ENCODE measurements around the gene TRPC4AP.

The TRPC4AP gene

DNA sequence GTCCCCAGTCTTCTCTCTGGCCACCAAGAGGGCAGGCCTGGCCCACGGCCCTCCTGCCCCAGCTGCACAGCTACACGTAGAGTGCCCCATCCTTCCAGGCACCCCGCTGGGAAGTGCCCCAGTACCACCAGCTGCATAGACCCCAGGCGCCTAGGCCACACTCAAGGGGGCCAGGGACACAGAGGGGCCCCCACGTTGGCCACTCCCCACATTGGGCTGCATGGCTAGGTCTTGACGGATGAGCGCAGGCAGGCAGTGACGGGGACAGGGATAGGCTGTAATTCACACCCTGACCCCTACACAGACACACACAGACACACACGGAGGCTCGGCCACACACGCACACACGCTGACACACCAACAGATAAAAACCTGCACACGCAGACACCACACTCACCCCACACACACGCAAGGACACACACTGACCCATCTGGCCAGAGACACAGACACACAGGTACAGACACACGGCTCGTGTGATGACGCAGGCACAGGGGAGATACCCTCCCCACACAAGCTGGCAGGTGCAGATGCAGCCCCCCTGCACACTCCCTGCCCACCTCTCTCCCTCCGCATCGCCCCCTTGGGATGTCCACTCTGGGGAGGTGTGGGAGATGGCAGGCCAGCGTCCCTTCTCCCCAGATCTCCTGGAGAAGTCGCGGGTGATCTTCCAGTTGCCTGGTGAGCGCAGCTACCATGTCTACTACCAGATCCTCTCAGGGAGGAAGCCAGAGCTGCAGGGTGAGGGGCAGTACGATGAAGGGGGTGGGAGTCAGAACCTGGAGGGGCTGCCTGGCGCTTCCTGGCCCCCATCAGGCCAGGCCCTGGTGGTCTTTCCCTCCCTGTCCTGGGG, 106.9 kb downstream of the TRPC4AP start:
- DNase-seq: no peak

DNA sequence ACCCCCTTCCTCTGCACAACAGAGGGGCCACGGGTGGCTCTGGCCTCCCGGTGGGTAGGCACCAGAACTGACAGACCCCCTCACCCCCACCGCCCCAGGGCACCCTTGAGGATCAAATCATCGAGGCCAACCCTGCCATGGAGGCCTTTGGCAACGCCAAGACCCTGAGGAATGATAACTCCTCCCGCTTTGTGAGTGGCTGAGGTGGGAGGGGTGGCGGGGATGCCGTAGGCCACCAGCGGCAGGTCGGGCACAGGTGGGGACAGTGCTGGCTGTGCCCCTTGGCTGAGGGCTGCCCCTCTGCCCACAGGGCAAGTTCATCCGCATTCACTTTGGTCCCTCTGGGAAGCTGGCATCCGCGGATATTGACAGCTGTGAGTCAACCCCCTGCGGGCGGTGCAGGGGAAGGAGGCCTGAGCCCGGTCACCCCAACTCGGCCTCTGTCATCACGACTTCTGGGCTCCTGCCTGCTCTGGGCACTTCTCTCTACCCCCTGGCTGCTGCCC, 107.8 kb downstream of the TRPC4AP start:
- no peak for DNase-seq

DNA sequence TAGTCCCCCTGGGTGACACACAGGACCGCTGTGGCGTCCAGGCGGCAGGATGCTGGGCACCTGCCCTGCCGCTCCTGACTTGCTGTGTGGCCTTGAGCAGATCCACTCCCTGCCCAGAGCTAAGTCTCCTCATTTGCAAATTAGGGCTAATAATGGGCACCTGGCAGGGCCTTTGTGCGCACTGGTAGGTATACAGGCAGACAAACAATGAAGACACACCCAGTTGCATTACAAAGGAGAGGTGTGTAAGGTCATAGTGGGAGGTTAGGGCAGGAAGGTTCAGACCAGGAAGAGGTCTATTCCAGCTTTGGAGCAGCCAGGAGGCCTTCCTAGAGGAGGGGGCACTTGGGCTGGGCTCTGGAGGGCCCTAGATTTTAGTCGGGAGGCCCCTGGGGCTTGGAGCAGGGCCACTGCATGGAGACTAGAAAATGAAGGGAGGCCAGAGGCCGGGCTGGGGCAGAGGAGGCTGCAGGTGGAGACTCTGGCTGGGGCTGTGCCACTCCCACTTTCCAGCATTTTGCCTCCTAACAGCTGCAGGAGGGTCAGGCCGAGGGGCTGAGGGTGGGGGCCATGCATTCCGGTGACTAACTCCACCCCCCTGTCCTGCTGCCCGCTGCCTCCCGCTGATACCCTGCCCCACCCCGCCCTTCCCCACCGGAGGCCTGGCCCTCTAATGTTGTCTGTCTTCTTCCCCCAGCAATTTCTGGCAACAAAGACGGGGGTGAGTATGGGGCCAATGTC, 108.4 kb downstream of the TRPC4AP start:
- no peak for DNase-seq

DNA sequence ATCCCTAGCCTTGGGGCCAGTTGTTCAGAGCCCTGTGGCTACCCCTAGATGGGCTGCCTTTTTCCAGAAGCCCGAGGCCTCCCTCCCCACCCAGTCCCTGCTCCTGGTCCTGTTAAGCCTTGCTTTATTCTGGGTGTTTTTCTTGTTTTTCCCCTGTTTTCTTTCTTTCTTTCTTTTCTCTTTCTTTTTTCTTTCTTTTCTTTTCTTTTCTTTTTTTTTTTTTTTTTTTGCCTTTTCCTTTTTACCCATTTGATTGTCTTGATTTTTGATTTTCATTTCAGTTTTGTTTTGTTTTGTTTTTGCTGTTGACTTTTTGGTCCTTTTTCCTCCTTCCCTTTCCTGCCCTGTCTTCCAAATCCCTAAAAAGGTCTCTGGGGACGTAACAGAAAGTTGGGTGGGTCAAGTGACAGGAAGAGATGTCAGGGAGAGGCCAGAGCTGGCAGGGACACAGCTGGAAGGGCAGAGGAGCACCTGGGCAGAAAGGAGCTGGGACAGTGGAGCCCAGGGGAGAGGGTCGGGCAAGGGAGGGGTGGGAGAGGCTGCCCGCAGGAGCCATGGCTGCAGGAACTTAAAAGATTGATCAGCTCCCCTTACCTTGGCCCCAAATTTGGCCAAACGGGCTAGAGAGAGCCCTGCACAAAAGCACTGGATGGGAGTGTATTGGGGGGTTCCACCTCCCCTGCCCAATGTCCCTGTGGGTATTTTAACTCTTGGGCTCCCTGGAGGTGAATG, 109.4 kb downstream of the TRPC4AP start:
- DNase-seq: no peak

DNA sequence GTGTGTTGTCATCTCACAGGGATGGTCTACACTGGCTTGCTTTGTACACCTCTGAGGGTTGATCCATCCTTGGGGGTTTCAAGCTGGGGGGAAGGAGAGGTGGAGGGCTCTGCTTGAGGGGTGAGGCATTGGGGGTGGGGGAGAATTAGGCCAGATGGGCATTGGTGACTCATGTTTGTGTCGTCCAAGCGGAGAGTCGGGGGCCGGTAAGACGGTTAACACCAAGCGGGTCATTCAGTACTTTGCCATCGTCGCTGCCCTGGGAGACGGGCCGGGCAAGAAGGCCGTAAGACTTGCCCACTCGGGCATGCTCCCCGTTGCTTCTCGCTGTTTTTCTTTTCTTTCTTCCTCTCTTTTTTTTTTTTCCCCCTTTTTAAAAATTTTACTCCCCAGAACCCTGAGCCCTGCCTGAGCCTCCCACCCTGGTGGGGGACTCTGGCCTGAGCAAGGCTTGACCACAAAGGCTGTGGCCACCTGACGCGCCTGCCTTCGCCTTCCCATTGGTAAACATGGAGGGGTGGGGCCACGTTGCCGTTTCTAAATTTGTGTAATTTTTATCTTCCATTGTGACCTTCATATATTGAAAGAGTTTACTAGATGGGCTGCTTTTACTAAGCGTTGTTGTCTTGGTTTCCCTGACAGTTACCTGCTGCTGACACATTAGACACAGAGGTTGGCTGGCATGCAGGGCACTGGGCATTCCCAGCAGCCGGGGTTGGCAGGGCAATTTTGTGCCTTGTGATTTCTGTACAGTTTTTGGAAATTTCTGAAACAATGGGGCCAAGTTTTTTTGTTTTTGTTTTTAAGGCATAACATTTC, 110.1 kb downstream of the TRPC4AP start:
- no peak for DNase-seq

- DNase-seq: no peak
These were observed 111.9 kb downstream of the TRPC4AP start for GRCh38 chr20:34980543-34981233.

GRCh38 chr20:34979366-34980153, 113.0 kb downstream of the TRPC4AP start:
- DNase-seq: no peak

DNA sequence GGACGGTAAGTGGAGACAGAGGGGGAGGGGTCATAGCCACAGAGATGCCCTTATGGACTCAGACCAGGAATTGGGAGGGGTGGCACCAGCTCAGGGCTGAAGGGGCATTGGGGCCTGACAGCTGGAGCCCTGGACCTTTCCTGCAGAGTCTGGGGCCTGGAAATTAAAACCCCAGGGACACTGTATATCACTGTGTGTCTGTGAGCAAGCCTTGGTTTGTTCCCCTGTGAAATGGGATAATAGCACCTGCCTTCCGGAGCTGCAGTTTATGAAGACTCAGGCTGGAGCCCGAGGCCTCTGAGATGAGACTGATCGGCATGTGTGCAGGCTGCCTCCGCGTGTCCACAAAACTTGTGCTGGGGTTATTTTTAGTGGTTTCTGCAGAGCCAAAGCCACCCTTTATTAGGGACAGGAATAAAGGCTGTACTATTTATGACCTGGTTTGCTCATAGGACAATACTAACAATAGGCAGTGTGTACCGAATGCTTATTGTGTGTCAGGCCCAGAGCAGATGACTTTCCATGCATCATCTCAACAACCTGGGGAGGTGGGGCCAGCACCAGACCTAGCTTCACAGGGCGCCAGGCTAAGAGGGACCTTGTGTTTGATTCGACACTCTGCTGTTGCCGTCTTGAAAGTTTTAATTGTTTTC, 114.4 kb downstream of the TRPC4AP start:
- DNase-seq: no peak

- DNase-seq: no peak
These were observed 115.1 kb downstream of the TRPC4AP start for GRCh38 chr20:34977365-34978091.

DNA sequence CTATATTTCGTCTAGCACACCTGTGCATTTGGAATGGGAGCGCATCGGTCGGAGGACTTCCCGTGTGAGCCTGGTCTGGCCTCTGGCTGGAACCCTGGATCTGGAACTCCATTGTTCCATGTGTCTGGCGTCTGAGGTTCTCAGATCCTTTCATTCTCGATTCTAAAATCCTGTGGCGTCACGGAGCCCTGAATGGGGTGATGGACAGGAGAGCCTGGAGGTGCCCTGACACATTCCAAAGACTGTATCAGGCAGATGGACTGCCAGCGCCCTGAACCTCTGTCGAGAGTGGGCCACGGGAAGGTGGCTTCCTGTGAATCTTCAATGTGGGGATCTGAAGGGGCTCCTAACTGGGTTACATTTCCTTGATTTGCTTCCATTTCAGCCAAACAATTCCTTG, 116.3 kb downstream of the TRPC4AP start:
- no peak for DNase-seq

- DNase-seq: no peak
These were observed 118.4 kb downstream of the TRPC4AP start for GRCh38 chr20:34974246-34974645.

GRCh38 chr20:34971561-34972235, 120.9 kb downstream of the TRPC4AP start:
- no peak for DNase-seq

GRCh38 chr20:34970846-34971560, 121.6 kb downstream of the TRPC4AP start:
- no peak for DNase-seq

DNA sequence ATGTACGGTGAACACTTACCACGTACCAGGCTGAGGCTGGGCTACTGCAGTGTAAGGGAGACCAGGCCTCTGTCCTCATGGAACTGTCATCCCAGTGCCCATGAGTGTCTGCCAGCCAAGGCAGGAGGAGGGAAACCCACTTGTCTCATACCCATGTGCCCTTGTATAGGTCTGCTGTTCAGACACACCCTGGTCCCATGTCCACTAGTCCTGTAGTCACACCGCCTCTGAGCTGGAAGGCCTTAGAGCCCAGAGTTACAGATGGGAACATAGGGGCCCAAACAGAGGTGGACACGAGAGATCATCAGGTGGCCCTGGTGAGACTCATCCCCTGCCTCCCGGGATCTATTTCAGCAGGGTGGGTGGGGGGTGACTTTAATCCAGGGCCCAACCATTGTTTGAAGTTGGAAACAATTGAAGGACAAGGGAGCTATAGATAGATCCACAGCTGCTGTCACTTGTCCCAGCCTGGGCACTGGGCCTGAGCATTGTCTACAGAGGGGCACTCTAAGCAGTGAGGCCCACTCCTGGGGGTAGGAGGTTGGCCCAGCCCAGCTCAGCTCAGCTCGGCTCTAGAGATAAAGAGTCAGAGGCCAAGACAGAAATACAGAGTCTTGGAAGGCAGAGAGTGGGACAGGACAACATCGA, 122.3 kb downstream of the TRPC4AP start:
- no peak for DNase-seq

- no peak for DNase-seq
These were observed 124.4 kb downstream of the TRPC4AP start for GRCh38 chr20:34968042-34968775.

- no peak for DNase-seq
These were observed 125.2 kb downstream of the TRPC4AP start for GRCh38 chr20:34967421-34967820.

GRCh38 chr20:34965051-34965450, 127.6 kb downstream of the TRPC4AP start:
- DNase-seq: no peak

All from MV-4-11 (cell line).